Spleen (tissue), 11 donors: ENCODE measurements around the gene UGT1A5. TPM values are rescaled to one million over a fixed set of nuclear protein-coding genes. Genes with fewer than 3 reads are reported as not detected.

Experiments used
- DNase-seq: peaks from one replicate; pipeline ENCODE4 v3.0.0-alpha.2; 2020
- H3K27ac ChIP-seq, 8 donors: fragments of 200-600 bp; sonication (generic) in 7 of 8; 1 replicate in 4 of 8; 2 replicates in 4 of 8; pipeline versions ENCODE4 v1.5.0 to v1.8.0; 2016 to 2021; ENCODE audit warnings: inconsistent platforms in 4 of 8, mild to moderate bottlenecking in 4 of 8, moderate library complexity in 1 of 8
- H3K27me3 ChIP-seq, 7 donors: fragments of 200-600 bp; sonication (generic) in 6 of 7; replicated peaks in 1 of 7; 1 replicate in 4 of 7; 2 replicates in 3 of 7; pipeline versions ENCODE4 v1.5.0 to v1.8.0; 2016 to 2021; ENCODE audit warnings: inconsistent platforms in 3 of 7, mild to moderate bottlenecking in 1 of 7
- H3K36me3 ChIP-seq, 6 donors: fragments of 200-600 bp; sonication (generic) in 5 of 6; 1 replicate in 4 of 6; 2 replicates in 2 of 6; pipeline versions ENCODE4 v1.5.0 to v1.8.0; 2016 to 2021; ENCODE audit warnings: inconsistent platforms in 2 of 6
- H3K4me1 ChIP-seq, 6 donors: fragments of 200-600 bp; sonication (generic) in 5 of 6; 1 replicate in 3 of 6; 2 replicates in 3 of 6; pipeline versions ENCODE4 v1.5.0 to v1.8.0; 2016 to 2021; ENCODE audit warnings: inconsistent platforms in 3 of 6
- H3K4me3 ChIP-seq, 8 donors: fragments of 200-600 bp; sonication (generic) in 7 of 8; 1 replicate in 4 of 8; 2 replicates in 4 of 8; pipeline versions ENCODE4 v1.5.0 to v1.8.0; 2016 to 2021; ENCODE audit warnings: inconsistent platforms in 4 of 8, mild to moderate bottlenecking in 4 of 8, moderate library complexity in 2 of 8
- H3K9me3 ChIP-seq, 8 donors: fragments of 200-600 bp; sonication (generic) in 7 of 8; 1 replicate in 4 of 8; 2 replicates in 4 of 8; pipeline versions ENCODE4 v1.5.0 to v1.8.0; 2016 to 2021; ENCODE audit warnings: inconsistent platforms in 4 of 8
- CTCF ChIP-seq, 11 experiments: fragments of 200-600 bp in 7 of 11; fragments of 450-650 bp in 4 of 11; sonication (generic) in 4 of 11; IDR thresholded peaks in 8 of 11; conservative IDR thresholded peaks in 3 of 11; 1 replicate in 7 of 11; 2 replicates in 4 of 11; pipeline versions ENCODE4 v1.4.0 to v1.8.0; 2016 to 2021; ENCODE audit warnings: antibody characterized with exemption in 11 of 11, inconsistent platforms in 4 of 11, mild to moderate bottlenecking in 1 of 11
- POLR2A ChIP-seq, 3 donors: fragments of 450-650 bp; IDR thresholded peaks; one replicate each; pipeline ENCODE4 v1.5.1; 2017; ENCODE audit warnings: antibody characterized with exemption in 3 of 3, mild to moderate bottlenecking in 1 of 3
- POLR2AphosphoS5 ChIP-seq, 3 donors: sonication (generic); formaldehyde crosslinking; IDR thresholded peaks; one replicate each; pipeline ENCODE4 v1.5.1; 2017; ENCODE audit warnings: antibody characterized with exemption in 3 of 3
- WGBS, 5 donors: extraction: QIAGEN DNeasy Blood & Tissue Kit in 3 of 5; methylation state at CpG; one replicate each; pipeline versions ENCODE4 v1.1.5 to v1.1.7; 2013 to 2018; 5-methylcytosine and 5-hydroxymethylcytosine counted together
- intact Hi-C: fragments of 100-400 bp; cut with DNase I; formaldehyde crosslinking; loops from one replicate; pipeline ENCODE4 v1.15.0; 2023; ENCODE audit warnings: low total_unique reads
- polyA plus RNA-seq, 3 donors: library from polyadenylated mRNA; stranded (reverse); fragments of 200-250 nt; gene quantifications; one replicate each; pipeline ENCODE4 v1.2.1, GENCODE V29; 2013
- total RNA-seq, 7 donors: library from RNA; depleted of rRNA in 3 of 7; stranded (reverse); fragments of >200 nt in 3 of 7; fragmentation: NEBNext Ultra II Directional in 4 of 7; extraction: Animal tissue kit (Norgen Biotek cat#: 25700) in 4 of 7; gene quantifications; one replicate each; pipeline versions ENCODE4 v1.1.0 to v1.2.1, GENCODE V29; 2016 to 2021
- donor health status: healthy with polysubstance abuse.
- donor health status: DM: no; HTN: no; CAD: no; lungs with moderate emphysema.
- donor health status: DM: no; HTN: no; CAD: no.
- donor health status: Bipolar disorder and iron deficiency.
- donor health status: healthy.
- donor health status: DM: no; HTN: no; CAD: no.
- donor health status: DM: yes; HTN: yes; CAD: no.

Gene UGT1A5
- total and polyA plus RNA-seq, 10 donors: not detected

- Histone ChIP-seq H3K4me3 (no peak overlapping the region), H3K36me3 (no peaks in the 10 kb centered on the region), H3K27me3 (peaks cover 0 to 9% (median 0%) of the 10 kb centered on the region in 7 donors), H3K27ac (no peak overlapping the region), H3K4me1 (no peaks in the 10 kb centered on the region), H3K9me3 (peaks cover 0 to 4% (median 0%) of the 10 kb centered on the region in 8 donors)
- DNase-seq: peak; percentile 72
- TF ChIP-seq CTCF (IDR thresholded peaks at IDR 0.05 in 8 of 11, conservative IDR thresholded peaks at IDR 0.05 in 3 of 11) (no peak), POLR2AphosphoS5 (IDR thresholded peaks at IDR 0.05) (no peak), POLR2A (IDR thresholded peaks at IDR 0.05) (no peak)
- 79 to 92% (median 89%) methylated on average over 4 to 6 of the region's 6 CpGs for WGBS, 5 donors
- intact Hi-C loops: no loop called here
Measured at GRCh38 chr2:233820774-233821105, 108.0 kb downstream of the UGT1A5 start.

GRCh38 chr2:233821196-233821595 is 108.5 kb downstream of the UGT1A5 start:
- Histone ChIP-seq H3K27ac (no peak overlapping the region), H3K4me1 (no peaks in the 10 kb centered on the region), H3K9me3 (peaks cover 0 to 4% (median 0%) of the 10 kb centered on the region in 8 donors), H3K27me3 (peaks cover 0 to 9% (median 0%) of the 10 kb centered on the region in 7 donors), H3K36me3 (no peaks in the 10 kb centered on the region), H3K4me3 (no peak overlapping the region)
- DNase-seq: peak; percentile 11
- 83 to 92% (median 89%) methylated on average over 3 of the region's 3 CpGs for WGBS, 5 donors
- intact Hi-C loops: no loop called here
- TF ChIP-seq POLR2A (IDR thresholded peaks at IDR 0.05) (no peak), POLR2AphosphoS5 (IDR thresholded peaks at IDR 0.05) (no peak), CTCF (IDR thresholded peaks at IDR 0.05 in 8 of 11, conservative IDR thresholded peaks at IDR 0.05 in 3 of 11) (no peak)

- H3K9me3 ChIP-seq: peaks cover 0 to 8% (median 0%) of the 10 kb centered on the region in 8 donors
- H3K4me3 ChIP-seq: no peak overlapping the region
- no peaks in the 10 kb centered on the region for H3K4me1 ChIP-seq
- peaks cover 0 to 9% (median 0%) of the 10 kb centered on the region in 7 donors for H3K27me3 ChIP-seq
- intact Hi-C loops: no loop called here
- WGBS, 5 donors: 91 to 96% (median 92%) methylated on average over 8 of the region's 8 CpGs
- peak; percentile 42 for DNase-seq
- no peak overlapping the region for H3K27ac ChIP-seq
- no peaks in the 10 kb centered on the region for H3K36me3 ChIP-seq
- TF ChIP-seq POLR2A (IDR thresholded peaks at IDR 0.05) (no peak), POLR2AphosphoS5 (IDR thresholded peaks at IDR 0.05) (no peak), CTCF (IDR thresholded peaks at IDR 0.05 in 8 of 11, conservative IDR thresholded peaks at IDR 0.05 in 3 of 11) (no peak)
Measured at GRCh38 chr2:233821709-233822100, 109.0 kb downstream of the UGT1A5 start.

GRCh38 chr2:233822101-233822771 is 109.5 kb downstream of the UGT1A5 start:
- peak; percentile 69 for DNase-seq
- TF ChIP-seq CTCF (IDR thresholded peaks at IDR 0.05 in 8 of 11, conservative IDR thresholded peaks at IDR 0.05 in 3 of 11) (no peak), POLR2A (IDR thresholded peaks at IDR 0.05) (no peak), POLR2AphosphoS5 (IDR thresholded peaks at IDR 0.05) (no peak)
- Histone ChIP-seq H3K27me3 (peaks cover 0 to 9% (median 0%) of the 10 kb centered on the region in 7 donors), H3K36me3 (no peaks in the 10 kb centered on the region), H3K9me3 (peaks cover 0 to 8% (median 0%) of the 10 kb centered on the region in 8 donors), H3K4me3 (no peak overlapping the region), H3K4me1 (no peaks in the 10 kb centered on the region), H3K27ac (no peak overlapping the region)
- WGBS, 5 donors: 85 to 90% (median 89%) methylated on average over 4 to 21 of the region's 21 CpGs
- intact Hi-C loops: no loop called here

Other genes with a start within 250 kb of the UGT1A5 start
- 10 to 100 TPM; 22.3 to 57.3 (median 42.5) TPM for gene USP40, start 146.1 kb upstream of the UGT1A5 start, total RNA-seq
- 10 to 100 TPM; 11.4 to 21.9 (median 20.5) TPM for gene USP40, start 146.1 kb upstream of the UGT1A5 start, polyA plus RNA-seq
- gene UGT1A8, start 95.3 kb upstream of the UGT1A5 start, total RNA-seq: not detected
- gene UGT1A8, start 95.3 kb upstream of the UGT1A5 start, polyA plus RNA-seq: not detected
- gene UGT1A10, start 76.5 kb upstream of the UGT1A5 start, total RNA-seq: not detected
- under 1 TPM in 1 of 3 donors, not detected in 2; 0.03 TPM for gene UGT1A10, start 76.5 kb upstream of the UGT1A5 start, polyA plus RNA-seq
- not detected for gene UGT1A9, start 41.0 kb upstream of the UGT1A5 start, total RNA-seq
- gene UGT1A9, start 41.0 kb upstream of the UGT1A5 start, polyA plus RNA-seq: not detected
- not detected for gene UGT1A7, start 31.0 kb upstream of the UGT1A5 start, total RNA-seq
- under 1 TPM in 1 of 3 donors, not detected in 2; 0.03 TPM for gene UGT1A7, start 31.0 kb upstream of the UGT1A5 start, polyA plus RNA-seq
- gene UGT1A6, start 20.0 kb upstream of the UGT1A5 start, total RNA-seq: not detected
- gene UGT1A6, start 20.0 kb upstream of the UGT1A5 start, polyA plus RNA-seq: not detected
- gene UGT1A4, start 5.8 kb downstream of the UGT1A5 start, total RNA-seq: not detected
- gene UGT1A4, start 5.8 kb downstream of the UGT1A5 start, polyA plus RNA-seq: not detected
- not detected for gene UGT1A3, start 16.1 kb downstream of the UGT1A5 start, total RNA-seq
- gene UGT1A3, start 16.1 kb downstream of the UGT1A5 start, polyA plus RNA-seq: not detected
- not detected for gene UGT1A1, start 47.4 kb downstream of the UGT1A5 start, total RNA-seq
- not detected for gene UGT1A1, start 47.4 kb downstream of the UGT1A5 start, polyA plus RNA-seq
- under 1 TPM in 2 of 7 donors, not detected in 5; 0.27 to 0.43 TPM for gene MROH2A, start 65.4 kb downstream of the UGT1A5 start, total RNA-seq
- 1 to 10 TPM in 1 of 3 donors, not detected in 2; 1.5 TPM for gene MROH2A, start 65.4 kb downstream of the UGT1A5 start, polyA plus RNA-seq
- 1 to 10 TPM; 1.4 to 7.4 (median 5.2) TPM for gene HJURP, start 141.6 kb downstream of the UGT1A5 start, total RNA-seq
- 1 to 10 TPM; 2.2 to 5.6 (median 2.9) TPM for gene HJURP, start 141.6 kb downstream of the UGT1A5 start, polyA plus RNA-seq
- gene TRPM8, start 204.5 kb downstream of the UGT1A5 start, total RNA-seq: not detected
- under 1 TPM in 2 of 3 donors, not detected in 1; 0.02 to 0.06 TPM for gene TRPM8, start 204.5 kb downstream of the UGT1A5 start, polyA plus RNA-seq